ENCODE data around the gene MTURN. TPM values are rescaled to one million over a fixed set of nuclear protein-coding genes. Genes with fewer than 3 reads are reported as not detected.

The MTURN gene
- total RNA-seq, 2 experiments from 2014 or later = 38.4 to 38.9 TPM

DNA sequence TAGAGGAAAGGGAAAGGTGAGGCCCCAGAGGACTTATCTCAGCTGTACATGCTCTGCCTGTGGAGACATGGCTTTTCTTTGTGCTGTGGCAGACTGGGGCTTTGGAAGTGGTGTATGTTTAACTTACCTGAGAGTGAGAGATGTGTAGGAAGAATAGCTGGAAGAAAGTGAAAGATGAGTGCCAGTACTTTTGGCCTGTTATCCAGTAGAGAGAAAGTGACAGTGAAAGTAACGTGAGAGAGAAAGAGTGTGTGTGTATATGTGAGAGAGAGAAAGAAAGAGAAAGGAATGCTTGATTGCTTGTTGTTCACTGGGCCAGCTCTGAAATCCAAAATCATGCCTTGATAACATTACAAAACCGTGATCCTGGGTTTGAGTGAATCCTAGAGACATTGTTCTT is 25.5 kb downstream of the MTURN start:
- H3K4me1 Mint-ChIP-seq (ENCODE audit: low read depth) = peaks cover 70% of the 10 kb centered on the region
- ATAC-seq (ENCODE audit: poor library complexity) (no peak), DNase-seq (no peak)
- intact Hi-C loops (cut with DNase I, micrococcal nuclease) = loop anchor here (5.0 to 10.0 kb wide), 3 partner anchors 194 to 402 kb away; no protein-coding TSS in a partner anchor
- Histone ChIP-seq H3K9me3 (ENCODE audit: control insufficient read depth in 1 of 2, insufficient read depth in 1 of 2, low read length in 2 of 2) (no peaks in the 10 kb centered on the region), H3K36me3 (ENCODE audit: insufficient read depth, low read length) (no peaks in the 10 kb centered on the region), H3K27ac (ENCODE audit: low read depth in 1 of 2, low read length in 2 of 2) (no peak overlapping the region), H3K4me1 (ENCODE audit: insufficient read depth, low read length) (peaks cover 25% of the 10 kb centered on the region), H3K27me3 (ENCODE audit: control insufficient read depth in 1 of 2, insufficient read depth in 2 of 2, low read length in 2 of 2) (no peaks in the 10 kb centered on the region), H3K4me3 (ENCODE audit: low read length) (no peak overlapping the region)
- TF ChIP-seq, protein P1, sequence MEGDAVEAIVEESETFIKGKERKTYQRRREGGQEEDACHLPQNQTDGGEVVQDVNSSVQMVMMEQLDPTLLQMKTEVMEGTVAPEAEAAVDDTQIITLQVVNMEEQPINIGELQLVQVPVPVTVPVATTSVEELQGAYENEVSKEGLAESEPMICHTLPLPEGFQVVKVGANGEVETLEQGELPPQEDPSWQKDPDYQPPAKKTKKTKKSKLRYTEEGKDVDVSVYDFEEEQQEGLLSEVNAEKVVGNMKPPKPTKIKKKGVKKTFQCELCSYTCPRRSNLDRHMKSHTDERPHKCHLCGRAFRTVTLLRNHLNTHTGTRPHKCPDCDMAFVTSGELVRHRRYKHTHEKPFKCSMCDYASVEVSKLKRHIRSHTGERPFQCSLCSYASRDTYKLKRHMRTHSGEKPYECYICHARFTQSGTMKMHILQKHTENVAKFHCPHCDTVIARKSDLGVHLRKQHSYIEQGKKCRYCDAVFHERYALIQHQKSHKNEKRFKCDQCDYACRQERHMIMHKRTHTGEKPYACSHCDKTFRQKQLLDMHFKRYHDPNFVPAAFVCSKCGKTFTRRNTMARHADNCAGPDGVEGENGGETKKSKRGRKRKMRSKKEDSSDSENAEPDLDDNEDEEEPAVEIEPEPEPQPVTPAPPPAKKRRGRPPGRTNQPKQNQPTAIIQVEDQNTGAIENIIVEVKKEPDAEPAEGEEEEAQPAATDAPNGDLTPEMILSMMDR (IDR thresholded peaks at IDR 0.05) = no peak
- H3K27ac Mint-ChIP-seq = no peak overlapping the region
- ChIA-PET CTCF (no interaction called here), POLR2A (no interaction called here)
- H3K9me3 Mint-ChIP-seq = no peaks in the 10 kb centered on the region
- no peaks in the 10 kb centered on the region for H3K36me3 Mint-ChIP-seq (ENCODE audit: low read depth)
- no peaks in the 10 kb centered on the region for H3K27me3 Mint-ChIP-seq
- H3K4me3 Mint-ChIP-seq = no peak overlapping the region

DNA sequence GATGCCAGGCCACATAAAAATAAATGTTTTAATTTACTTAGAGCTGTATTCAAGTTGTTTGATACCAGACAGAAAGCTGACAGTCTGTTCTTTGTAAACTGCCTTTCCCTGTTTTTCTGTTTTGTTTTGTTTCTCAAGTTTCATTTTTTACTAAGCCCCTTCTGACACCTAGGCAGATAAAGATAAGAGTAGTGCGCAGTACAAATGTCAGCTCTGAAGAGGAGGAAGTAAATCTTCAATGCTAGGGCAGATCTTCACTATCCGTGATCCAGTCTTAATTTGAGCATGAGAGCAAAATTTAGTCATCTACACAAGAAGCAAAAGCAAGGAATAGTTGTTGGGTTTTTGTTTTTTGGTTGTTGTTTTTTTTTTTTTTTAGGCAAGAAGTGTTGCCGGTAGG is 27.3 kb downstream of the MTURN start:
- Histone ChIP-seq H3K27ac (ENCODE audit: low read depth in 1 of 2, low read length in 2 of 2) (no peak overlapping the region), H3K4me3 (ENCODE audit: low read length) (no peak overlapping the region), H3K4me1 (ENCODE audit: insufficient read depth, low read length) (peaks cover 18% of the 10 kb centered on the region), H3K27me3 (ENCODE audit: control insufficient read depth in 1 of 2, insufficient read depth in 2 of 2, low read length in 2 of 2) (no peaks in the 10 kb centered on the region), H3K9me3 (ENCODE audit: control insufficient read depth in 1 of 2, insufficient read depth in 1 of 2, low read length in 2 of 2) (no peaks in the 10 kb centered on the region), H3K36me3 (ENCODE audit: insufficient read depth, low read length) (no peaks in the 10 kb centered on the region)
- Mint-ChIP-seq H3K4me1 (ENCODE audit: low read depth) (peaks cover 59% of the 10 kb centered on the region), H3K4me3 (peak overlapping the region; percentile 52), H3K36me3 (ENCODE audit: low read depth) (no peaks in the 10 kb centered on the region), H3K27ac (peak overlapping the region; percentile 70), H3K27me3 (no peaks in the 10 kb centered on the region), H3K9me3 (no peaks in the 10 kb centered on the region)
- DNase-seq (no peak), ATAC-seq (ENCODE audit: poor library complexity) (no peak)
- TF ChIP-seq, protein P1 (IDR thresholded peaks at IDR 0.05) = no peak
- ChIA-PET POLR2A (interaction anchor here (1.0 to 2.4 kb wide), 2 partner anchors 13 to 27 kb away, joined by 3 to 12 read pairs; partner anchors contain the start of gene MTURN), CTCF (no interaction called here)
- intact Hi-C loops (cut with DNase I, micrococcal nuclease) = loop anchor here (5.0 to 10.0 kb wide), 3 partner anchors 193 to 400 kb away; no protein-coding TSS in a partner anchor

DNA sequence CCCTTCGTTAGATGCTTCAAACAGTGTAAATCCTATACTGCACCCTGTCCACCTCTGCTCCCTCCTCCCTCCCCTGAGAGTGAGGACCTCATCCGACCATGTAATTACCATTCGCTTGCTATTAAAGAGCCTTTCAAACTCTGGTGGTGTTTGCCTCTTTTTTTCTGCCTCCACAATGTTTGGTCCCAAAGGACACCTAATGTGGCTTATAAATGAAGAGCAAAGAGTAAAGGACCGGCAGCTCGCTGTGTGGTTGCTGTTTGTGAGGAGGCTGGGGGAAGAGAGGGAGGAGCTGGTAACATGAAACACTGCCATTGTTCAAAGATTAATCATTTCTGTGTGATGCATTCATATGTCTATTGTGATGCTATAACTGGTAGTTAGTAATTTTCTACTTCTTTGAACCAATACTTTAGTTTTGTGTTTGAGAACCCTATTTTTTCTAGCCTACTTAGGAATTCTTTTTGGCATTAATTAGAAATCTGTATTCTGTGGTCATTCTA is 27.9 kb downstream of the MTURN start:
- DNase-seq (peak in 2 of 14 experiments; percentile 22 to 25), ATAC-seq (ENCODE audit: poor library complexity) (peak; percentile 80)
- intact Hi-C loops (cut with DNase I, micrococcal nuclease) = loop anchor here (5.0 to 10.0 kb wide), 3 partner anchors 192 to 400 kb away; no protein-coding TSS in a partner anchor
- Histone ChIP-seq H3K4me1 (ENCODE audit: insufficient read depth, low read length) (peaks cover 14% of the 10 kb centered on the region), H3K27me3 (ENCODE audit: control insufficient read depth in 1 of 2, insufficient read depth in 2 of 2, low read length in 2 of 2) (no peaks in the 10 kb centered on the region), H3K36me3 (ENCODE audit: insufficient read depth, low read length) (no peaks in the 10 kb centered on the region), H3K9me3 (ENCODE audit: control insufficient read depth in 1 of 2, insufficient read depth in 1 of 2, low read length in 2 of 2) (no peaks in the 10 kb centered on the region), H3K4me3 (ENCODE audit: low read length) (no peak overlapping the region), H3K27ac (ENCODE audit: low read depth in 1 of 2, low read length in 2 of 2) (no peak overlapping the region)
- Mint-ChIP-seq H3K27me3 (no peaks in the 10 kb centered on the region), H3K36me3 (ENCODE audit: low read depth) (no peaks in the 10 kb centered on the region), H3K27ac (peak overlapping the region; percentile 70), H3K4me3 (peak overlapping the region; percentile 52), H3K4me1 (ENCODE audit: low read depth) (peaks cover 53% of the 10 kb centered on the region), H3K9me3 (no peaks in the 10 kb centered on the region)
- ChIA-PET POLR2A (interaction anchor here (1.0 to 2.4 kb wide), 2 partner anchors 14 to 28 kb away, joined by 3 to 12 read pairs; partner anchors contain the start of gene MTURN), CTCF (no interaction called here)
- TF ChIP-seq, protein P1 (IDR thresholded peaks at IDR 0.05) = no peak

All from CD4-positive, alpha-beta T cell (primary cell).